Activated CD4-positive, alpha-beta T cell treated with anti-CD3 and anti-CD28 coated beads, Interleukin-2, Interleukin-6, amounts not matched to agents 100 ng/mL and 50 ng/mL, durations not matched to agents 16 hours and 8 hours (primary cell): ENCODE measurements around the gene CHSY1.
A peak's percentile ranks its signal among the peaks of the same experiment; 100 is the strongest.
"Not testable (repeated sequence)": the region's sequence is repeated elsewhere in the genome, so short reads cannot be mapped to it uniquely, and the experiment has no call there.

Experiments
- DNase-seq: peaks from one replicate; pipeline ENCODE4 v3.0.0-alpha.2; 2020

Gene CHSY1

GRCh38 chr15:101244889-101245668 lies 6.8 kb downstream of the CHSY1 start:
- no peak for DNase-seq

DNA sequence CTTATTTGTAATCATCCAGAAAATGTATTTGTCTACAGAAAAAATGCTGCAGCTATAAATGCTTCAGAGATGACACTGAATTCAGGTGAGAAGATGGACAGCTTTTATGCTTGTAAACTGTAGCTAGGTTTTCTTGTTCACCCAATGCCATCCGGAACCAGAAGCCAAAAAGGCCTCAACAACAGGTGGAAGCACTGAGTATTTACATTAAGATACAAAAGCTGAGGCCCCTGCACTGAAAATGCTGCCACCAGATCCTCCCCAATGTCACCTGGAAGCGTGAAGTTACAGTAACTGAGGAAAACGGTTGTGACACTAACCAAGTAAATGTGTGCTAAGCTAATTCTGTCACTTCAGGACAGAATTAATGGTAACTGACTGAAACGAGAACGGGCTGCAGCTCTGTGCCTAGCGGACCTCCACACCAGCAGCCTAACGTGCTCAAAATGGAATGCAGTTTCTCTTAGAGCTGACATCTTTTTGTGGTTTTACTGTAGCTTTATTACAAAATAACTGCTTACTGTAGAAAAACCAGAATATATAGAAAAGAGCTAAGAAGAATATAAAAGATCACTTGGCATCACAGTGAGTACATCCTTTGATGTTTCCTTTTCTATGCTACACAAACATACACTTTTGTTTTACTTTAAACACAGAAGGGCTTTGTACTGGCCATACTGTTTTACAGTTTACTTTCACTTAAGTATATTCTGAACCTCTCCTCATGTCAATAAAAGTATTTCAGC lies 7.6 kb downstream of the CHSY1 start:
- DNase-seq, result no peak

DNA sequence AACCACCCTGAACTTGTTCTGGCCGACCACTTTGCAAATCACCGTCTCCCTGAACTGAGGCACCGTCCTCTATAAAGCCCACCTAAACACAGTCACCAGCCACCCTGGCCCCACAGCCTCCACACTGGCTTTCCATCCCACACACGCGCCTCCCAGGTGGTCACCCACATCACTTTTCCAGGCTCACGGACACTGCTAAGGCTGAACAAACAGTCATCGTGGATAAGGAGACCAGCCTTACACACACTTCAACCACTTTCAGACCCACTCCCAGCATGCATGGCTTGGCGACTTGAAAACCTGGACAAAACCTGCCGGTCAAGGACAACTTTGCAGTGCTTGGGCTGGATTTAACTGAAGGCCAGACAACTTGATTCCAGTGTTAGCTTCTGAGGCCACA lies 8.4 kb downstream of the CHSY1 start:
- DNase-seq, result no peak

DNA sequence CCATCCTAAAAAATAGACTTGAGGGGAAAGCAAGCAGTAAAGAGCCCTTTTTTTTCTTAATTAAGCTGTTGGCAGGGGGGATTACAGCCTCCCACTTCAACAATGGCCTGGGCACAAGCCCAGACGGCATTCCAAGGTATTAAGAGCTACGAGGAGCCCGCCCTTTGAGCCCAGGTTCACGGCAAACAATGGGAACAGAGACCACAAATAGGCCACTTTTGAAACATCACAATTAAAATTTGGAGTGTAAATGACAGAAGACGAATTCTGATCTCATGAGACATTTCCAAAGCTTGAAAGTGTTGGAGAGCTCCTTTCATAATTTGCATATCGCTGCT lies 8.9 kb downstream of the CHSY1 start:
- no peak for DNase-seq

GRCh38 chr15:101242160-101242998 lies 9.5 kb downstream of the CHSY1 start:
- DNase-seq, result peak; percentile 85

- DNase-seq, result no peak
These were observed 11.5 kb downstream of the CHSY1 start for GRCh38 chr15:101240358-101240757.

DNA sequence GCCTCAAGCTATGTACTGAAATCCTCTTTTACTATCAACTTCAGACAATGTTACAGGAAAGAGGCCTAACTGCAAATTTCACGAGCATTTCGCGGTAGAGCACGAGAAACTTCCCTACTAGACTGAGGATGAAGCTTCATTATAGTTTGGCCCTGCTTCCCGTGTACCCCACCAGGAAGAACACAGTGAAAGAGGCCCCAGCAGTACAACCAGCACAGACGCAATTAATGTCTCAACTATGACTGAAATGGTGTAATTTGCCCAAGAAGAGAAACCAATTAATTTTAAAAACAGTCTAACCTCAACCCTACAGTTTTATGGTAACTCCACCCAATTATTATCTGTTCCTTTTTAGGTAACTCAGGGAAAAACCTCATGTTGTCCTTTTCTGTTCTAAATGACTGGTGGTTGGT lies 12.1 kb downstream of the CHSY1 start:
- DNase-seq, result no peak

GRCh38 chr15:101237251-101237650 lies 14.6 kb downstream of the CHSY1 start:
- no peak for DNase-seq

GRCh38 chr15:101233651-101234280 lies 18.1 kb downstream of the CHSY1 start:
- DNase-seq, result no peak

- DNase-seq, result no peak
These were observed 19.2 kb downstream of the CHSY1 start for GRCh38 chr15:101232677-101233076.

DNA sequence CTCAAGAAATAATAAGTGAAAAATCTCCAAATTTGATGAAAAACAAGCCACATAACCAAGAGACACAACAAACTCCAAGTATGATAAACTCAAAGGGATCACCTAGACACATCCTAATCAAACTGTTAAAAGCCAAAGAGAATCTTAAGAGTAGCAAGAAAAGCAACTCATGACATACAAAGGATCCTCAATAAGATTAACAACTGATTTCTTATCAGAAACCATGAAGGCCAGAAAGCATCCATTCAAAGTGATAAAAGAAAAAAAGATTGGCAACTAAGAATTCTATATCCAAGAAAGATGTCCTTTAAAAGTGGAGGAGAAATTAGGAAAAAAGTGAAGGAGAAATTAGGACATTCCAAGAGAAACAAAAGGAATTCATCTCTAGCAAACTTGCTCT lies 23.5 kb downstream of the CHSY1 start:
- no peak for DNase-seq

DNA sequence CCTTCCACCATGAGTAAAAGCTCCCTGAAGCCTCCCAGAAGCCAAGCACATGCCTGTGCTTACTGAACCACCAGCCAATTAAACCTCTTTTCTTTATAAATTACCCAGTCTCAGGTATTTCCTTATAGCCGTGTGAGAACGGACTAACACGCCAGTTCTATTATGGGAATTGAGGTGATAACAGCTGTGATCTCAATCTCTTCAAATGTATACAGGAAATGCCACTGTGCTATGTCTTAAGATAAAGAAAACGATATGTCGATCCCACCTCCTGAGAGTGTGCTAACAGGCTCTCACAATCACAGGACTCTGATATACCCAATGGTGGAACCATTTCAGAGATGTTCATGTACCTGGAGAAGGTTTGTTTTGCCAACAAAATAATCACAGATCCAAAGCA lies 26.2 kb downstream of the CHSY1 start:
- no peak for DNase-seq

GRCh38 chr15:101221902-101222301 lies 29.9 kb downstream of the CHSY1 start:
- DNase-seq, result no peak

DNA sequence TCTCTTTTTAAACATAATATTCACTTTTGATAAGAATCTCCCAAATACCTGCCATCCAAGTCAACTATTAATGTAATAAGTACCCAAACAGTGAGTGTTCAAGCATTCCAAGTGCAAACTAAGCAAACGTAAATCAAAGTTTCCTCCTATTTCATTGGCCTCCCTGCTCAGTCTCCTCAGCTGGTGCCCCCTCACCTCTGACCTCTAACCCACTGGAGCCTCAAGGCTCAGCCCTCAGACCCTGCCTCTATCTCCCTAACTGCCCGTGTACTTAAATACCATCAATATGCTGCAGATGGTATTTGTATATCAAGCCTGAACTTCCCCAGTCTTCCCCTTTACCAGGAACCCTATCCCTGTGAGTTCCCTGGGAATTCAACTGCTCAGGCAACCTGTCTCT lies 31.8 kb downstream of the CHSY1 start:
- DNase-seq, result no peak

GRCh38 chr15:101219441-101219840 lies 32.4 kb downstream of the CHSY1 start:
- DNase-seq, result no peak

DNA sequence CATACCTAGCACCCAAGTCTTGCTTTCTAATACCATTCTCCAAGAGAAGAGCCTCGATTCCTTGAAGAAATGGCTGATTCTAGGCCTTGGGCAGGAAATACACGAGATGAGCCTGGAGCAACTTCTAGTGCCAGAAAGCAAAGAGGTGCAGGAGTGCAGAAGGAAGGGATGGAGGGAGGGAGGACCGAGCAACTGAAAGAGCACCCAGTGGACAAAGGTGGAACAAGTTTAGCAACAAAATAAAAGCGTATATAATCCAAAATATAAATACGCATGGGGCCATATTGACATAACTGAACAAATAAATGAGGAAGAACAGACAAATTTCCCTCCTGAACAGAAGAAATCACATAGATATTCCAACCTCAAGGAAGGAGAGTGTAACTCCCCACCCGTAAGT lies 34.4 kb downstream of the CHSY1 start:
- no peak for DNase-seq

GRCh38 chr15:101216100-101216499 lies 35.7 kb downstream of the CHSY1 start:
- no peak for DNase-seq

DNA sequence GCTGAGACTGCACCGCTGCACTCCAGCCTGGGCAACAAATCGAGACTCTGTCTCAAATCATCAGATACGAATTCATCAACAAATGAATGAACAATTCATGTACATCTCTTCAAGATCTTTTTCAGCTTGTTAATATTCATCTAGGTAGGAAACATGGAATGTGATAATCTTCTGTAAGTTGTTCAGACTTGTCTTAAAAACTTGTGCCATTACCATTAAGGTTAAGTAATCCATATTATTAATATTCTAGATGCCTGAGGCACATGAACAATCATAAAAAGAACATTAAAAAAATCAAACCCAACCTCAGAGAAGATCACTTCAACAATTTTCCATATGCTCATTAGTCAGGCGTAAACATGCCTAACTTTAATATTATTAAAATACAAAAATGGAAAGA lies 36.2 kb downstream of the CHSY1 start:
- no peak for DNase-seq

DNA sequence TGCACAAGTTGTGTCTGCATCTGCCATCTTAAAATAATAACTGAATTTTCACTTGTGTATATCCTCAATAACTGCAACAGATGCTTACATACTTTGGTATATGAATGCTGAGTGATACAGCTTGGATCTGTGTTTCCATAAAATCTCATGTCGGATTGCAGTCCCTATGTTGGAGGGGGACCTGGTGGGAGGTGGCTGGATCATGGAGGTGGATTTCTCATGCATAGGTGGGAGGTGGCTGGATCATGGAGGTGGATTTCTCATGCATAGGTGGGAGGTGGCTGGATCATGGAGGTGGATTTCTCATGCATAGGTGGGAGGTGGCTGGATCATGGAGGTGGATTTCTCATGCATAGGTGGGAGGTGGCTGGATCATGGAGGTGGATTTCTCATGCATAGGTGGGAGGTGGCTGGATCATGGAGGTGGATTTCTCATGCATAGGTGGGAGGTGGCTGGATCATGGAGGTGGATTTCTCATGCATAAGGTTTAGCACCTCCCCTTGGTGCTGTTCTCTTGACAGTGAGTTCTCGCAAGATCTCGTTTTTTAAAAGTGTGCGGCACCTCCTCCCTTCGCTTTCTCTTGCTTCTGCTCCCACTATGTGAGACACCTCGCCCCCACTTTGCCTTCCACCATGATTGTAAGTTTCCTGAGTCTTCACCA lies 37.3 kb downstream of the CHSY1 start:
- DNase-seq, result not testable (repeated sequence)

- no peak for DNase-seq
These were observed 38.3 kb downstream of the CHSY1 start for GRCh38 chr15:101213570-101213969.

DNA sequence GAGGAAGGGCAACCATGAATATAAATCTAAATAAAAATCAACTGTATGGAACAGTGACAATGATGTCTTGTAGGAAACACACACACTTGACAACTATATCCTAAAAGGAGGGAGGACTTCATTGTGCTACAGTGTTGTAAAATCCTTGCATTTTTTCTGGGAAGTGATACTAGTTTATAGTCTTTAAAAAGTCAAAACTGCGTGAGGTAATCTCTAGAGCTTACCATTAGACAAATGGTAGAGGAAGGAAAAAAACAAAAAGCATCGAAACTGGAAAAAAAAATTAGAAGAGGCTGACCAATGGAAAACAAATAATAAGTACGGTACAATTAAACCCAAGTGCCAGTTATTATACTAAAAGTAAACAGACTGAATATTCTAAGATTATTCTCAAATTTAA lies 38.7 kb downstream of the CHSY1 start:
- DNase-seq, result no peak

- no peak for DNase-seq
These were observed 40.0 kb downstream of the CHSY1 start for GRCh38 chr15:101211897-101212296.

DNA sequence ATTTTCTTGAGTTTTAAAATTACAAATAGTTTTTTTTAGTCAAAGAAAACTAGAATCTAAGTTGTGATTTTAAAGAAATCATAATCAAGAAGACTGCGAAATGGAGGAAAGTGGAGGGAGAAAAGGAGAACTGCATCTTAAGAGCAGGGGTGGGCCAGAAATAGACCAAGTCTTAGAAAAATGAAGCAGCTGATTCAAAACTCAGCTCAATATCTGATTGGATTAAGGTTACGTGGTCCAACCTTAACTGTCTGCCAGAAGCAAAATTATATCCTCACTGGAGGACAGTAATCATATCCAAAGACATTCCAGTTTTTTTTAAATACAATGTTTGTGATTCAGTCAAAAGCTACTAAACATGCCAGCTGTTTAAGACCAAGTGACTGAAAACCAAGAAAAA lies 41.4 kb downstream of the CHSY1 start:
- no peak for DNase-seq
